Activated T-cell treated with anti-CD3 and anti-CD28 coated beads, Interleukin-2, amount 50 U/mL, for 4 hours (primary cell): Measurements from ENCODE around the gene NYNRIN. TPM values are rescaled to one million over a fixed set of nuclear protein-coding genes. Genes with fewer than 3 reads are reported as not detected.

Experiments used
- ATAC-seq, 2 donors: fragments of 200-7000 bp; cut with Tn5 transposase; one replicate each; pipeline ENCODE4 v1.10.0; 2021
- DNase-seq: peaks from one replicate; pipeline ENCODE4 v3.0.0-alpha.2; 2020
- H3K27me3 Mint-ChIP-seq: one replicate; pipeline ENCODE4 v1.8.0; 2021; ENCODE audit warnings: low read depth, mixed read lengths
- H3K36me3 Mint-ChIP-seq: one replicate; pipeline ENCODE4 v1.8.0; 2022; ENCODE audit warnings: mixed read lengths; ENCODE audit not compliant: insufficient read depth
- H3K4me1 Mint-ChIP-seq: one replicate; pipeline ENCODE4 v1.8.0; 2021; ENCODE audit warnings: low read depth, mixed read lengths
- H3K4me3 Mint-ChIP-seq: one replicate; pipeline ENCODE4 v1.8.0; 2021; ENCODE audit warnings: mild to moderate bottlenecking, moderate library complexity, mixed read lengths
- H3K9me3 Mint-ChIP-seq: one replicate; pipeline ENCODE4 v1.8.0; 2021; ENCODE audit warnings: mixed read lengths
- total RNA-seq, 3 donors: library from RNA; stranded (reverse); gene quantifications; one replicate each; pipeline ENCODE4 v1.2.1, GENCODE V29; 2021

The NYNRIN gene
- total RNA-seq, 3 donors from 2014 or later = 0.03 to 0.05 TPM; not detected in 1

DNA sequence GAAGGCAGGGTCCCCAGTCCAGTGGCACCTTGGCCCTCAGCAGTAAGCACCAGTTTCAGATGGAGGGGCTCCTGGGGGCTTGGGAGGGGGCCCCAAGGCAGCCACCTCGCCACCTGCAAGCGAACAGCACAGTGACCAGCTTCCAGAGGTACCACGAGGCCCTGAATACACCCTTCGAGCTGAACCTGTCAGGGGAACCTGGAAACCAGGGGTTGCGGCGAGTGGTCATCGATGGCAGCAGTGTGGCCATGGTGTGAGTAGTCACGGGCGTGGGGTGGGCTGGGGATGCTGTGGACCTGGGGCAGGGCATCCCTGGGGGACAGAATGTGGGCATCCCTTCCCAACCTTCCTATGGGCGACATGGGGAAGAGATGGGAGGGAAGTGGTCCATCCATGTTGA is 11.2 kb downstream of the NYNRIN start:
- no peak for DNase-seq
- peaks cover 3% of the 10 kb centered on the region for H3K27me3 Mint-ChIP-seq
- no peaks in the 10 kb centered on the region for H3K9me3 Mint-ChIP-seq
- H3K36me3 Mint-ChIP-seq = no peaks in the 10 kb centered on the region
- ATAC-seq = no peak
- no peak overlapping the region for H3K4me3 Mint-ChIP-seq
- no peaks in the 10 kb centered on the region for H3K4me1 Mint-ChIP-seq

GRCh38 chr14:24411443-24412389 is 12.9 kb downstream of the NYNRIN start:
- no peaks in the 10 kb centered on the region for H3K4me1 Mint-ChIP-seq
- no peak overlapping the region for H3K4me3 Mint-ChIP-seq
- no peak for DNase-seq
- no peaks in the 10 kb centered on the region for H3K27me3 Mint-ChIP-seq
- ATAC-seq = peak; percentile 52 to 63
- no peaks in the 10 kb centered on the region for H3K36me3 Mint-ChIP-seq
- H3K9me3 Mint-ChIP-seq = no peaks in the 10 kb centered on the region

GRCh38 chr14:24414077-24414476 is 15.3 kb downstream of the NYNRIN start:
- Mint-ChIP-seq H3K9me3 (no peaks in the 10 kb centered on the region), H3K27me3 (peaks cover 3% of the 10 kb centered on the region), H3K4me1 (no peaks in the 10 kb centered on the region), H3K36me3 (no peaks in the 10 kb centered on the region), H3K4me3 (no peak overlapping the region)
- ATAC-seq (no peak), DNase-seq (no peak)

DNA sequence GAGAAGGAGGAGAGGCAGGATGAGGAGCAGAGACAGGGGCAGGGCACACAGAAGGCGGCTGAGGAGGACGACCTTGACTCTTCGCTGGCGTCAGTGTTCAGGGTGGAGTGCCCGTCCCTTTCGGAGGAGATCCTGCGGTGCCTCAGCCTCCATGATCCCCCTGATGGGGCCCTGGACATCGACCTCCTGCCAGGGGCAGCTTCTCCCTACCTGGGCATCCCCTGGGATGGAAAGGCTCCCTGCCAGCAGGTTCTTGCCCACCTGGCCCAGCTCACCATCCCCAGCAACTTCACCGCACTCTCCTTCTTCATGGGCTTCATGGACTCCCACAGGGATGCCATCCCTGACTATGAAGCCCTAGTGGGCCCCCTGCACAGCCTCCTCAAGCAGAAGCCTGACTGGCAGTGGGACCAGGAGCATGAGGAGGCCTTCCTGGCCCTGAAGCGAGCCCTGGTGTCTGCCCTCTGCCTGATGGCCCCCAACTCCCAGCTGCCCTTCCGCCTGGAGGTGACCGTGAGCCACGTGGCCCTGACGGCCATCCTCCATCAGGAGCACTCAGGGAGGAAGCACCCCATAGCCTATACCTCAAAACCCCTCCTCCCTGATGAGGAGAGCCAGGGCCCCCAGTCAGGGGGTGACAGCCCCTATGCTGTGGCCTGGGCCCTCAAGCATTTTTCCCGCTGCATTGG is 16.1 kb downstream of the NYNRIN start:
- H3K36me3 Mint-ChIP-seq = no peaks in the 10 kb centered on the region
- DNase-seq (no peak), ATAC-seq (no peak)
- H3K4me3 Mint-ChIP-seq = no peak overlapping the region
- H3K27me3 Mint-ChIP-seq = peaks cover 3% of the 10 kb centered on the region
- H3K9me3 Mint-ChIP-seq = no peaks in the 10 kb centered on the region
- no peaks in the 10 kb centered on the region for H3K4me1 Mint-ChIP-seq

GRCh38 chr14:24415421-24416253 is 16.8 kb downstream of the NYNRIN start:
- H3K4me1 Mint-ChIP-seq = no peaks in the 10 kb centered on the region
- no peak for ATAC-seq
- peak overlapping the region; percentile 16 for H3K4me3 Mint-ChIP-seq
- H3K36me3 Mint-ChIP-seq = no peaks in the 10 kb centered on the region
- DNase-seq = no peak
- no peaks in the 10 kb centered on the region for H3K9me3 Mint-ChIP-seq
- peaks cover 6% of the 10 kb centered on the region for H3K27me3 Mint-ChIP-seq

GRCh38 chr14:24416254-24416931 is 17.6 kb downstream of the NYNRIN start:
- no peaks in the 10 kb centered on the region for H3K4me1 Mint-ChIP-seq
- H3K4me3 Mint-ChIP-seq = no peak overlapping the region
- DNase-seq = no peak
- H3K36me3 Mint-ChIP-seq = no peaks in the 10 kb centered on the region
- H3K27me3 Mint-ChIP-seq = peaks cover 6% of the 10 kb centered on the region
- H3K9me3 Mint-ChIP-seq = no peaks in the 10 kb centered on the region
- ATAC-seq = no peak

DNA sequence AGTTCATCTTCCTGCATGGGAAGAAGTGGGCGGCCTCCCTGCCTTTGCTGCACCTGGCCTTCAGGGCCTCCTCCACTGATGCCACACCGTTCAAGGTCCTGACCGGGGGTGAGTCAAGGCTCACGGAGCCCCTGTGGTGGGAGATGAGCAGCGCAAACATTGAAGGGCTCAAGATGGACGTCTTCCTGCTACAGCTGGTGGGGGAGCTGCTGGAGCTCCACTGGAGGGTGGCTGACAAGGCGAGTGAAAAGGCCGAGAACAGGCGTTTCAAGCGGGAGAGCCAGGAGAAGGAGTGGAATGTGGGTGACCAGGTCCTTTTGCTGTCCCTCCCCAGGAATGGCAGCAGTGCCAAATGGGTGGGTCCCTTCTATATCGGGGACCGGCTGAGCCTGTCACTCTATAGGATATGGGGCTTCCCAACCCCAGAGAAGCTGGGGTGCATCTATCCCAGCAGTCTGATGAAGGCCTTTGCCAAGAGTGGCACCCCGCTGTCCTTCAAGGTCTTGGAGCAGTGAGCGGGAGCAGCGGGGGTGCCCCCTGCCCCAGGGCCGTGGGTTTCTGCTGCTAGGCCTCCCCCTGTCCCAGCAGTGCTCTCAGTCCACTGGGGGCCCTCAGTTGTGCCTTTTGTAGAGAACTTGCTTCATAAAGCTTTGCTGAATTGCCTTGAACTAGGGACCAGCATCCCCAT is 18.3 kb downstream of the NYNRIN start:
- Mint-ChIP-seq H3K4me1 (no peaks in the 10 kb centered on the region), H3K36me3 (no peaks in the 10 kb centered on the region), H3K27me3 (peaks cover 6% of the 10 kb centered on the region), H3K9me3 (no peaks in the 10 kb centered on the region), H3K4me3 (no peak overlapping the region)
- ATAC-seq = no peak
- DNase-seq = no peak

DNA sequence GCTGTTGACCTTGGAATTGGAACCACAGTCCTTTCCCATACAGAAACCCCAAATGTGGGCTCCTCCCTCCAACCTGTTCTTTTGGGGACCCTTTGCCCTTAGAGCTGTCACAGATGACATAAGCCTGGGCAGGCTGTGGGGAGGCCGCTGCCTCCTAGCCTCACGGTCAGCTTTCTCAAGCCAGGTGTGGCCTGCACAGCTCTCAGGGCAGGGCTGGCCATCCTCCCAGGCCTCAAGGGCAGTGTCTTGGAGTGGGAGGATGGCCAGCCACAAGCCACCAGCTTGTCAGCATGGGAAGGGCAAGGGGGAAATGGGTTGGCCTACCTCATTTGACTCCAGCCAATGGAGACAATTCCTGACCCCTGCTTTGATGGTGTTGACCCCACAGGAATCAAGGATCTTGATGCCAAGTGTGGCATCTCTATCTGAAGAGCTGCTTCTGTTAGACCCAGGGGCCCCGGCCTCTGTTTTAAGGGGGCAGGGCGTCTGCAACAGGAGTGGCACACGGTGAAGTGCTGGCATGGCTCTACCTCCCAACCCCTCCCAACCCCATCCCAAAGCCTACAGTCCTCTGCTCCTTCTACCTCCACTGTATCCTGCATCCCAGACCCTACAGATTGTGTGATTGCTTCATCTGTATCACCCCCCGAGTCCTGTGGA is 19.2 kb downstream of the NYNRIN start:
- no peaks in the 10 kb centered on the region for H3K4me1 Mint-ChIP-seq
- DNase-seq (no peak), ATAC-seq (no peak)
- H3K4me3 Mint-ChIP-seq = no peak overlapping the region
- peaks cover 6% of the 10 kb centered on the region for H3K27me3 Mint-ChIP-seq
- H3K9me3 Mint-ChIP-seq = no peaks in the 10 kb centered on the region
- H3K36me3 Mint-ChIP-seq = no peaks in the 10 kb centered on the region

DNA sequence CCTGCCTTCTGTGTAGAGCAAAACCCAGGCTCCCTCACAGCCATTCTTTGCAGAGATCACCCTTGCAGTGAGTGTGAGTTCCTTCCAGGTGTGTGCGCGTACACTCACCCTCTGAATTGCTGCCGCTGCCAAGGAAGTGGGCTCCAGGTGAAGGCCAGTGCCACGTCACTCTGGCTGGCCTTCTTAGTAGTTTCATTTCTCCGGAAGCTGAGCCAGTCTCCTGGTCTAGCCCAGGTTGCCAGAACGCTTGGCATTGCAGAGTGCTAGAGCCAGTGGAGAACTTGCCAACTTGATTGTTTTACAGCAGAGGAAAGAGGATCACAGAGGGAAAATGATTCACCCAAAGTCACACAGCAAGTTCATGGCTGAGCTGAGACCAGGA is 19.7 kb downstream of the NYNRIN start:
- DNase-seq = no peak
- Mint-ChIP-seq H3K27me3 (peaks cover 6% of the 10 kb centered on the region), H3K9me3 (no peaks in the 10 kb centered on the region), H3K4me1 (no peaks in the 10 kb centered on the region), H3K4me3 (no peak overlapping the region), H3K36me3 (no peaks in the 10 kb centered on the region)
- ATAC-seq = no peak

DNA sequence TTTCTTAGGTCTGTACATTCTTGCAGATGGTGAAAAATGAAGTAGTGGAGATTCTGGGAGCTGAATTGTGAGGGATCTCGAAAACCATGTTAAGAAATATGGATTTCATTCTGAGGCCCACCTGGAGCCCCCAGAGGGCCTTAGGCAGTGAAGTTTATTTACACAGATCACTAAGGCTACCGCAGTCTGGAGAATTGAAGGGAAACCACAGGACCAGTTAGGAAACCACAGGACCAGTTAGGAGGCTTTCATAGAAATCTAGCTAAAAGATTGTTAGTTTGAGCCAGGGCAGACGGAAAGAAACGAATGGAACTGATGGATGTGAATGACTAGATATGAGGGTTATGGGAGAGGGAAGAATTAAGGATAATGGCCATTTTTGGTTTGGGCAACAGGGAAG is 23.5 kb downstream of the NYNRIN start:
- Mint-ChIP-seq H3K36me3 (no peaks in the 10 kb centered on the region), H3K27me3 (peaks cover 2% of the 10 kb centered on the region), H3K4me3 (no peak overlapping the region), H3K9me3 (no peaks in the 10 kb centered on the region), H3K4me1 (peaks cover 21% of the 10 kb centered on the region)
- no peak for DNase-seq
- ATAC-seq = no peak

GRCh38 chr14:24422694-24423601 is 24.1 kb downstream of the NYNRIN start:
- Mint-ChIP-seq H3K4me3 (no peak overlapping the region), H3K9me3 (no peaks in the 10 kb centered on the region), H3K36me3 (no peaks in the 10 kb centered on the region), H3K4me1 (peaks cover 25% of the 10 kb centered on the region), H3K27me3 (peaks cover 2% of the 10 kb centered on the region)
- no peak for DNase-seq
- no peak for ATAC-seq

GRCh38 chr14:24425704-24426103 is 26.9 kb downstream of the NYNRIN start:
- no peak for ATAC-seq
- H3K4me3 Mint-ChIP-seq = no peak overlapping the region
- H3K27me3 Mint-ChIP-seq = no peaks in the 10 kb centered on the region
- H3K9me3 Mint-ChIP-seq = no peaks in the 10 kb centered on the region
- peaks cover 34% of the 10 kb centered on the region for H3K4me1 Mint-ChIP-seq
- DNase-seq = no peak
- no peaks in the 10 kb centered on the region for H3K36me3 Mint-ChIP-seq
